ENCODE results near the gene ZBED4. TPM values are rescaled to one million over a fixed set of nuclear protein-coding genes. Genes with fewer than 3 reads are reported as not detected.

ZBED4 gene
- total and polyA plus RNA-seq, 8 donors: 12.8 to 19.8 (median 15.1) TPM

GRCh38 chr22:49906071-49906798, 52.6 kb downstream of the ZBED4 start:
- Histone ChIP-seq H3K27me3 (no peaks in the 10 kb centered on the region), H3K4me1 (no peaks in the 10 kb centered on the region), H3K9me3 (no peaks in the 10 kb centered on the region), H3K27ac (no peak overlapping the region), H3K4me3 (no peak overlapping the region), H3K36me3 (peaks cover 0 to 100% of the 10 kb centered on the region in 2 donors)
- no peak for DNase-seq
- intact Hi-C loops (cut with DNase I): no loop called here
- TF ChIP-seq CTCF (IDR thresholded peaks at IDR 0.05): no peak
- no peak for ATAC-seq

GRCh38 chr22:49906799-49907290, 53.2 kb downstream of the ZBED4 start:
- TF ChIP-seq CTCF (IDR thresholded peaks at IDR 0.05): no peak
- Histone ChIP-seq H3K27ac (no peak overlapping the region), H3K36me3 (peaks cover 0 to 99% of the 10 kb centered on the region in 2 donors), H3K27me3 (no peaks in the 10 kb centered on the region), H3K4me3 (no peak overlapping the region), H3K9me3 (no peaks in the 10 kb centered on the region), H3K4me1 (no peaks in the 10 kb centered on the region)
- no peak for ATAC-seq
- intact Hi-C loops (cut with DNase I): no loop called here
- DNase-seq: no peak

- Histone ChIP-seq H3K4me1 (no peaks in the 10 kb centered on the region), H3K27me3 (no peaks in the 10 kb centered on the region), H3K36me3 (peaks cover 0 to 99% of the 10 kb centered on the region in 2 donors), H3K9me3 (no peaks in the 10 kb centered on the region), H3K27ac (no peak overlapping the region), H3K4me3 (no peak overlapping the region)
- ATAC-seq (no peak), DNase-seq (no peak)
- no peak for TF ChIP-seq CTCF (IDR thresholded peaks at IDR 0.05)
- intact Hi-C loops (cut with DNase I): no loop called here
These were observed 54.2 kb downstream of the ZBED4 start for GRCh38 chr22:49907807-49908206.

GRCh38 chr22:49909476-49910205, 56.0 kb downstream of the ZBED4 start:
- Histone ChIP-seq H3K27ac (no peak overlapping the region), H3K4me1 (no peaks in the 10 kb centered on the region), H3K9me3 (no peaks in the 10 kb centered on the region), H3K27me3 (no peaks in the 10 kb centered on the region), H3K36me3 (peaks cover 0 to 93% of the 10 kb centered on the region in 2 donors), H3K4me3 (no peak overlapping the region)
- DNase-seq: peak in 1 of 4 donors; percentile 76
- no peak for TF ChIP-seq CTCF (IDR thresholded peaks at IDR 0.05)
- intact Hi-C loops (cut with DNase I): loop anchor here in 1 of 2 donors (10.0 kb wide), 1 partner anchor 135 kb away; no protein-coding TSS in a partner anchor
- ATAC-seq: no peak
